RWPE2 (cell line): Measurements from ENCODE around the gene PICK1.
A peak's percentile ranks its signal among the peaks of the same experiment; 100 is the strongest.
"Not testable (repeated sequence)": the region's sequence is repeated elsewhere in the genome, so short reads cannot be mapped to it uniquely, and the experiment has no call there.

ENCODE experiments used
- ATAC-seq: fragments of 200-7000 bp; cut with Tn5 transposase; 3 replicates; pipeline ENCODE4 v1.9.1; 2021; ENCODE audit warnings: low read depth
- DNase-seq: peaks from one replicate; pipeline ENCODE4 v3.0.0-alpha.2; 2020; ENCODE audit warnings: low spot score
- H3K27ac ChIP-seq: fragments of 450-650 bp; 2 replicates; pipeline ENCODE4 v1.5.1; 2017; ENCODE audit warnings: mild to moderate bottlenecking; ENCODE audit not compliant: poor library complexity, severe bottlenecking
- H3K27me3 ChIP-seq: fragments of 250-450 bp; sonication (Bioruptor Pico); 2 replicates; pipeline ENCODE4 v1.5.1; 2021; ENCODE audit warnings: mild to moderate bottlenecking, moderate library complexity; ENCODE audit not compliant: insufficient read depth, poor library complexity, severe bottlenecking
- H3K36me3 ChIP-seq: fragments of 250-450 bp; sonication (Bioruptor Pico); 2 replicates; pipeline ENCODE4 v1.5.1; 2020; ENCODE audit warnings: low read depth, mild to moderate bottlenecking, moderate library complexity
- H3K4me1 ChIP-seq: fragments of 250-450 bp; sonication (Bioruptor Pico); 2 replicates; pipeline ENCODE4 v1.5.1; 2021; ENCODE audit warnings: mild to moderate bottlenecking, moderate library complexity; ENCODE audit not compliant: insufficient read depth, poor library complexity, severe bottlenecking
- H3K4me3 ChIP-seq: fragments of 250-450 bp; sonication (Bioruptor Pico); 2 replicates; pipeline ENCODE4 v1.5.1; 2021; ENCODE audit warnings: mild to moderate bottlenecking, moderate library complexity; ENCODE audit not compliant: severe bottlenecking
- H3K9me3 ChIP-seq: fragments of 250-450 bp; sonication (Bioruptor Pico); 2 replicates; pipeline ENCODE4 v1.5.1; 2021; ENCODE audit warnings: mild to moderate bottlenecking, moderate library complexity; ENCODE audit not compliant: severe bottlenecking
- TF ChIP-seq, protein P1 (sequence below): fragments of 450-650 bp; IDR thresholded peaks from one replicate; pipeline ENCODE4 v1.5.1; 2017; ENCODE audit warnings: mild to moderate bottlenecking, moderate library complexity; ENCODE audit not compliant: poor library complexity, severe bottlenecking

Gene PICK1

DNA sequence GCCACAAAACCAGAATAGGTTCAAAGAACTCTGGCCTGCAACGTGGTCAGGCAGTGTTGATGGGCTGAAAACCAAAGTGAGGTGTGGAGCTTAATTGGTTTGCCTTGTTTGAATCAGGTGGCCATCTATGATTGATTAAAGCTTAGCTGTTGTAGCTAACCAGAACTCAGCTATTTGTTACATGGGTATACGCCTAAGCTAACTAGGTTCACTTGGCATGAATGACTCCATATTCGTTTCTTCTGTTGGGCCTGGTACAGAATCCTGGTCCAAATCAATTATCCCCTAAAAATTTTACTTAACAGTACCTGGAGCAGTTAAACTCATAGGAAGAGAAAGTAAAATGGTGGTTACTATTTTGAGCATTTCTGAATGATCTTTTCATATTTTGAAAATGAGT, 61.0 kb downstream of the PICK1 start:
- no peak overlapping the region for H3K4me3 ChIP-seq
- no peaks in the 10 kb centered on the region for H3K27me3 ChIP-seq
- H3K9me3 ChIP-seq: no peaks in the 10 kb centered on the region
- TF ChIP-seq, protein P1, sequence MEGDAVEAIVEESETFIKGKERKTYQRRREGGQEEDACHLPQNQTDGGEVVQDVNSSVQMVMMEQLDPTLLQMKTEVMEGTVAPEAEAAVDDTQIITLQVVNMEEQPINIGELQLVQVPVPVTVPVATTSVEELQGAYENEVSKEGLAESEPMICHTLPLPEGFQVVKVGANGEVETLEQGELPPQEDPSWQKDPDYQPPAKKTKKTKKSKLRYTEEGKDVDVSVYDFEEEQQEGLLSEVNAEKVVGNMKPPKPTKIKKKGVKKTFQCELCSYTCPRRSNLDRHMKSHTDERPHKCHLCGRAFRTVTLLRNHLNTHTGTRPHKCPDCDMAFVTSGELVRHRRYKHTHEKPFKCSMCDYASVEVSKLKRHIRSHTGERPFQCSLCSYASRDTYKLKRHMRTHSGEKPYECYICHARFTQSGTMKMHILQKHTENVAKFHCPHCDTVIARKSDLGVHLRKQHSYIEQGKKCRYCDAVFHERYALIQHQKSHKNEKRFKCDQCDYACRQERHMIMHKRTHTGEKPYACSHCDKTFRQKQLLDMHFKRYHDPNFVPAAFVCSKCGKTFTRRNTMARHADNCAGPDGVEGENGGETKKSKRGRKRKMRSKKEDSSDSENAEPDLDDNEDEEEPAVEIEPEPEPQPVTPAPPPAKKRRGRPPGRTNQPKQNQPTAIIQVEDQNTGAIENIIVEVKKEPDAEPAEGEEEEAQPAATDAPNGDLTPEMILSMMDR: no peak
- no peak overlapping the region for H3K27ac ChIP-seq
- no peaks in the 10 kb centered on the region for H3K36me3 ChIP-seq
- H3K4me1 ChIP-seq: peaks cover 3% of the 10 kb centered on the region
- DNase-seq: no peak
- ATAC-seq: no peak

DNA sequence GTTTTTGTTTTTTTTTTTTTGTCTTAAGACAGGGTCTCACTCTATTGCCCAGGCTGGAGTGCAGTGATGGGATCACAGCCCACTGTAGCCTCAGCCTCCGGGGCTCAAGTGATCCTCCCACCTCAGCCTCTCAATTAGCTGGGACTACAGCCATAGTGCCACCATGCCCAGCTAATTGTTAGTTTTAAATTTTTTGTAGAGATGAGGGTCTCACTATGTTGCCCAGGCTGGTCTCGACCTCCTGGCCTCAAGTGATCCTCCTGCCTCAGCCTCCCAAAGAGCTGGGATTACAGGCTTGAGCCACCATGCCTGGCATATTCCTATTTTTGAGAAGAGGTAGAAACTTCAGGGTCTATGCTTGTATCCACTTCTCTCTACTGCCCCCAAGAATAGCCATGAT, 61.5 kb downstream of the PICK1 start:
- not testable (repeated sequence) for H3K27me3 ChIP-seq, H3K4me3 ChIP-seq, H3K4me1 ChIP-seq, H3K27ac ChIP-seq, H3K36me3 ChIP-seq, DNase-seq, ATAC-seq, H3K9me3 ChIP-seq

GRCh38 chr22:38120359-38121110, 63.3 kb downstream of the PICK1 start:
- Histone ChIP-seq H3K27me3 (no peaks in the 10 kb centered on the region), H3K9me3 (no peaks in the 10 kb centered on the region), H3K36me3 (no peaks in the 10 kb centered on the region), H3K27ac (no peak overlapping the region), H3K4me1 (peaks cover 13% of the 10 kb centered on the region), H3K4me3 (no peak overlapping the region)
- peak; percentile 65 for ATAC-seq
- DNase-seq: no peak
- TF ChIP-seq, protein P1: no peak

- H3K27me3 ChIP-seq: no peaks in the 10 kb centered on the region
These were observed 65.4 kb downstream of the PICK1 start for GRCh38 chr22:38122616-38123015.

DNA sequence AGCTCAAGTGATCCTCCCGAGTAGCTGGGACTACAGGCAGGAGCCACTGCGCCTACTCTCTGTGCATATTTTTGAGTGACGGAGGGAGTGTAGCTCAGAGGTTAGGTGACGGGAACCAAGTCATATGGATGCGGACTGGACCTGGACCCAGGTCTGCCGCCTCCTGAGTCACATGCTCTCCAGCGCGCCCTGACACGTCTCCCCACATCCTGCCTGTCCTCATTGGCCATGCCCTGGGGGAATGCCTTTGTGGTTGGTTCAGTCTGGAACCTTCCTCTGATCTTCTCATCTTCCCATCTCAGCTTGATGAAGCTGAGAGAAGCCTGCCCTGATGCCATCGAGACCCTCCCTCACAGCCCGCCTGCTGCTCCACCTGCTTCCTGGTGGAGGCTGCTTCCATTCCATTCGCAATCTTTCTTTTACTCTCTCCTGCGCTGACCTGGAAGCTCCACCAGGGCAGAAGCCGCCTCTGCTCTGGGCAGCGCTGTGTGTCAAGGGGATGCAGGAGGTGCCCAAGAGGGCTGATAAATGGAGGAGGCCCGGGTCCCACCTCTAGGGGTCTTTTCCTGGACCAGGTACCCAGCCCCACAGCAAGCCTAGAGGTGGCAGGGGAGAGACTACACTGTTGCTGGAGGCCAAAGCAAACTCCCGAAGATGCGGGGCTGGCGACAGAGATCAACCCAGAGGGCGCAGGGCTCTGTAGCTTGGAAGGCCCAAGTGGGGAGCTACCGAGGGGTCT, 67.2 kb downstream of the PICK1 start:
- TF ChIP-seq, protein P1: no peak

More at GRCh38 chr22:38122616-38123015, 65.4 kb downstream of the PICK1 start:
- Histone ChIP-seq H3K9me3 (no peaks in the 10 kb centered on the region), H3K27ac (no peak overlapping the region), H3K4me1 (peaks cover 13% of the 10 kb centered on the region), H3K36me3 (no peaks in the 10 kb centered on the region), H3K4me3 (no peak overlapping the region)
- no peak for ATAC-seq
- TF ChIP-seq, protein P1: no peak
- DNase-seq: no peak

More for the DNA sequence above, 67.2 kb downstream of the PICK1 start:
- peak; percentile 89 for DNase-seq
- no peak overlapping the region for H3K4me3 ChIP-seq
- peak; percentile 80 for ATAC-seq
- H3K27ac ChIP-seq: peak overlapping the region; percentile 14
- no peaks in the 10 kb centered on the region for H3K27me3 ChIP-seq
- H3K36me3 ChIP-seq: no peaks in the 10 kb centered on the region
- H3K9me3 ChIP-seq: no peaks in the 10 kb centered on the region
- peaks cover 13% of the 10 kb centered on the region for H3K4me1 ChIP-seq
